H1 (cell line): ENCODE results near the gene DNAAF5. TPM values are rescaled to one million over a fixed set of nuclear protein-coding genes. Genes with fewer than 3 reads are reported as not detected.

ENCODE experiments used
- CTCF ChIA-PET: fragments of 300-600 bp; sonication (Branson Sonifier 250); formaldehyde crosslinking; loops from one replicate; lab custom pipeline; 2021; ENCODE audit not compliant: partially characterized antibody; lab: Charles Lee
- POLR2A ChIA-PET: fragments of 300-600 bp; sonication (Branson Sonifier 250); formaldehyde crosslinking; loops from one replicate; lab custom pipeline; 2021; ENCODE audit warnings: inconsistent platforms; ENCODE audit not compliant: partially characterized antibody; lab: Charles Lee
- DNase-seq, 2 experiments: peaks; one replicate each; pipeline versions ENCODE4 v3.0.0 to v3.0.0-alpha.2; 2010 to 2022; ENCODE audit warnings: low spot score in 2 of 2, low read depth in 1 of 2, mixed read lengths in 1 of 2
- FAIRE-seq: peaks from 2 replicates; lab custom pipeline; 2011; peaks lifted over from hg19 to GRCh38; lab: Jason Lieb, UNC
- H2AFZ ChIP-seq: 2 replicates; pipeline ENCODE4 v1.8.1; 2012; ENCODE audit warnings: low read length, inconsistent platforms
- H2AK5ac ChIP-seq: 2 replicates; pipeline ENCODE4 v1.6.1; 2013; ENCODE audit warnings: low read depth, low read length
- H2BK120ac ChIP-seq: replicated peaks from 2 replicates; pipeline ENCODE3; 2013; ENCODE audit warnings: low read depth, low read length, inconsistent platforms
- H2BK12ac ChIP-seq: 2 replicates; pipeline ENCODE4 v1.6.1; 2013; ENCODE audit warnings: low read depth, low read length
- H2BK15ac ChIP-seq: 2 replicates; pipeline ENCODE4 v1.6.1; 2013; ENCODE audit warnings: low read length
- H2BK20ac ChIP-seq: 2 replicates; pipeline ENCODE4 v1.6.1; 2013; ENCODE audit warnings: low read length
- H2BK5ac ChIP-seq: 2 replicates; pipeline ENCODE4 v1.6.1; 2013; ENCODE audit warnings: low read depth, low read length
- H3K14ac ChIP-seq: 2 replicates; pipeline ENCODE4 v1.6.1; 2013; ENCODE audit warnings: inconsistent platforms; ENCODE audit not compliant: insufficient read length
- H3K18ac ChIP-seq: 2 replicates; pipeline ENCODE4 v1.6.1; 2013; ENCODE audit warnings: low read length; ENCODE audit errors: extremely low read depth
- H3K23ac ChIP-seq: 2 replicates; pipeline ENCODE4 v1.6.1; 2013; ENCODE audit warnings: inconsistent platforms; ENCODE audit not compliant: insufficient read length
- H3K23me2 ChIP-seq: 2 replicates; pipeline ENCODE4 v1.6.1; 2013; ENCODE audit warnings: low read depth, low read length
- H3K27ac ChIP-seq: 2 replicates; pipeline ENCODE4 v1.6.1; 2011; ENCODE audit warnings: low read depth, low read length, inconsistent platforms
- H3K27me3 ChIP-seq, 4 experiments: replicated peaks in 1 of 4; 1 replicate in 1 of 4; 2 replicates in 3 of 4; pipeline versions ENCODE4 v1.6.1 to v1.8.1; 2011 to 2013; ENCODE audit warnings: low read length in 3 of 4, mild to moderate bottlenecking in 3 of 4, inconsistent platforms in 2 of 4, mixed read lengths in 2 of 4, moderate library complexity in 1 of 4; ENCODE audit not compliant: control insufficient read depth in 3 of 4, insufficient read depth in 3 of 4; ENCODE audit errors: extremely low read depth in 1 of 4
- H3K36me3 ChIP-seq, 4 experiments: 2 replicates each; pipeline versions ENCODE4 v1.6.1 to v1.8.1; 2011 to 2013; ENCODE audit warnings: mild to moderate bottlenecking in 4 of 4, low read length in 3 of 4, moderate library complexity in 2 of 4, control low read depth in 1 of 4, inconsistent platforms in 1 of 4; ENCODE audit not compliant: insufficient read depth in 4 of 4, control insufficient read depth in 2 of 4
- H3K4ac ChIP-seq: replicated peaks from 2 replicates; pipeline ENCODE3; 2013; ENCODE audit warnings: low read length, low read depth, mixed read lengths, inconsistent platforms; ENCODE audit not compliant: insufficient read length
- H3K4me1 ChIP-seq, 4 experiments: replicated peaks in 1 of 4; 1 replicate in 1 of 4; 2 replicates in 3 of 4; pipeline versions ENCODE4 v1.6.1 to v1.8.1; 2011 to 2013; ENCODE audit warnings: low read length in 3 of 4, inconsistent platforms in 2 of 4, mixed read lengths in 1 of 4; ENCODE audit not compliant: insufficient read depth in 4 of 4, control insufficient read depth in 3 of 4
- H3K4me2 ChIP-seq, 2 experiments: 2 replicates each; pipeline versions ENCODE4 v1.6.1 to v1.8.1; 2011 to 2013; ENCODE audit warnings: low read depth in 2 of 2, low read length in 2 of 2, control low read depth in 1 of 2, inconsistent platforms in 1 of 2, mild to moderate bottlenecking in 1 of 2; ENCODE audit not compliant: insufficient read depth in 1 of 2
- H3K4me3 ChIP-seq, 4 experiments: fragments of 200-600, 300-600 bp in 1 of 4; sonication (generic), shearing (Covaris generic), sonication (Bioruptor Twin) in 1 of 4; 2 replicates each; pipeline versions ENCODE4 v1.5.1 to v1.8.1; 2011 to 2016; ENCODE audit warnings: low read length in 4 of 4, low read depth in 3 of 4, control low read depth in 2 of 4, inconsistent platforms in 2 of 4, mild to moderate bottlenecking in 2 of 4, mixed read lengths in 1 of 4, moderate library complexity in 1 of 4; ENCODE audit not compliant: insufficient read depth in 2 of 4; ENCODE audit errors: extremely low read depth in 1 of 4
- H3K56ac ChIP-seq: replicated peaks from 2 replicates; pipeline ENCODE3; 2013; ENCODE audit warnings: low read depth, mild to moderate bottlenecking, mixed read lengths, low read length, inconsistent platforms; ENCODE audit not compliant: insufficient read length
- H3K79me1 ChIP-seq: 2 replicates; pipeline ENCODE4 v1.6.1; 2013; ENCODE audit warnings: low read depth, low read length, control low read depth
- H3K79me2 ChIP-seq, 2 experiments: 2 replicates each; pipeline versions ENCODE4 v1.6.1 to v1.8.1; 2012 to 2013; ENCODE audit warnings: low read length in 2 of 2, mild to moderate bottlenecking in 2 of 2, inconsistent platforms in 1 of 2; ENCODE audit not compliant: insufficient read depth in 2 of 2, control insufficient read depth in 1 of 2
- H3K9ac ChIP-seq, 4 experiments: replicated peaks in 1 of 4; 1 replicate in 1 of 4; 2 replicates in 3 of 4; pipeline versions ENCODE4 v1.6.1 to v1.8.1; 2011 to 2013; ENCODE audit warnings: low read depth in 3 of 4, low read length in 3 of 4, control low read depth in 2 of 4, mild to moderate bottlenecking in 2 of 4, moderate library complexity in 2 of 4, inconsistent platforms in 1 of 4; ENCODE audit errors: extremely low read depth in 1 of 4
- H3K9me3 ChIP-seq, 2 experiments: 2 replicates each; pipeline versions ENCODE4 v1.6.1 to v1.8.1; 2012 to 2013; ENCODE audit warnings: mild to moderate bottlenecking in 2 of 2, moderate library complexity in 2 of 2, control low read depth in 1 of 2, inconsistent platforms in 1 of 2, low read depth in 1 of 2, low read length in 1 of 2, mixed read lengths in 1 of 2; ENCODE audit not compliant: insufficient read depth in 2 of 2
- H4K20me1 ChIP-seq, 2 experiments: replicated peaks in 1 of 2; 2 replicates each; pipeline versions ENCODE3 to v1.8.1; 2011 to 2013; ENCODE audit warnings: inconsistent platforms in 2 of 2, low read length in 2 of 2, mild to moderate bottlenecking in 1 of 2; ENCODE audit not compliant: insufficient read depth in 2 of 2, control insufficient read depth in 1 of 2
- H4K5ac ChIP-seq: 2 replicates; pipeline ENCODE4 v1.6.1; 2013; ENCODE audit warnings: low read length, low read depth, mixed read lengths, inconsistent platforms; ENCODE audit not compliant: insufficient read length
- H4K8ac ChIP-seq: 2 replicates; pipeline ENCODE4 v1.8.0; 2013; ENCODE audit warnings: mild to moderate bottlenecking, moderate library complexity, low read length, inconsistent platforms; ENCODE audit not compliant: insufficient read depth; ENCODE audit errors: extremely low read depth
- H4K91ac ChIP-seq: replicated peaks from 2 replicates; pipeline ENCODE3; 2013; ENCODE audit warnings: low read length, mixed read lengths, inconsistent platforms; ENCODE audit not compliant: insufficient read length
- WGBS, 2 experiments: shearing (Covaris generic) in 1 of 2; methylation state at CpG; one replicate each; pipeline versions ENCODE4 v1.1.6 to v1.1.7; 2013 to 2015; ENCODE audit warnings: low lambda C conversion rate in 2 of 2, mixed read lengths in 2 of 2, inconsistent platforms in 1 of 2, low coverage in 1 of 2, missing lambda C conversion rate in 1 of 2; ENCODE audit not compliant: insufficient replicate concordance in 2 of 2, insufficient coverage in 1 of 2, insufficient read length in 1 of 2; ENCODE audit errors: extremely low coverage in 1 of 2, missing lambda C conversion rate in 1 of 2; 5-methylcytosine and 5-hydroxymethylcytosine counted together
- polyA plus RNA-seq, 7 experiments: library from polyadenylated mRNA; depleted of rRNA in 3 of 7; stranded (reverse) in 5 of 7; unstranded in 2 of 7; fragments of >200 nt in 5 of 7; fragments of 200-250 nt in 2 of 7; gene quantifications; 1 replicate in 5 of 7; 2 replicates in 1 of 7; 4 replicates in 1 of 7; pipeline versions ENCODE4 v1.2.1 to v1.2.3, GENCODE V29; 2011 to 2013; ENCODE audit warnings: missing spikeins in 2 of 7, mixed read lengths in 2 of 7
- total RNA-seq: library from RNA; stranded (reverse); fragmentation: NEBNext Ultra II Directional; extraction: Animal tissue kit (Norgen Biotek cat#: 25700); gene quantifications from 2 replicates; pipeline ENCODE4 v1.2.1, GENCODE V29; 2021

Gene DNAAF5
- total and polyA plus RNA-seq, 2 of the 8 experiments (the other 6 are each of a cell fraction or from before 2014, with no cell fraction given): 55.1 to 95.9 TPM

DNA sequence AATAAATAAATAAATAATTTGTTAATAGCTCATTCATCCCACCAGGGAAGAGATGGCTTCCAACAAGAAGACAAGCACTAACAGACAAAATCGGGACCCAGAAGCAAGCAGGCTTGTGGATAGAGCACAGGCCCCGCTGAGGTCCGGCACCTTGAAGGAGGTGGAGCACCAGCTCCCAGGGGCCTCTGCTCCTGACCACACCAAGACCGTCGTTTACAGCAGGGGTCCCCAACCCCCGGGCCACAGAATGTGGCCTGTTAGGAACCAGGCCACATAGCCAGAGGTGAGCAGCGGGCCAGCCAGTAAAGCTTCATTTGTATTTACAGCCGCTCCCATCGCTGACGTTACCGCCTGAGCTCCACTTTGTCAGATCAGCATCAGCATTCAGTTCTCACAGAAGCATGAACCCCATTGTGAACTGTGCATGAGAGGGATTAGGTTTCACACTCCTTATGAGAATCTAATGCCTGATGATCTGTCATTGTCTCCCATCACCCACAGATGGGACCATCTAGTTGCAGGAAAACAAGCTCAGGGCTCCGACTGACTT is 72.5 kb downstream of the DNAAF5 start:
- H4K20me1 ChIP-seq: no peaks in the 10 kb centered on the region
- no peaks in the 10 kb centered on the region for H3K79me1 ChIP-seq
- no peak overlapping the region for H3K56ac ChIP-seq
- POLR2A ChIA-PET: interaction anchor here (0.9 to 1.5 kb wide), 3 partner anchors 9 to 18 kb away, joined by 3 to 4 read pairs (median 3); no protein-coding TSS in a partner anchor
- no peak overlapping the region for H3K23ac ChIP-seq
- H2BK12ac ChIP-seq: no peak overlapping the region
- H3K4me2 ChIP-seq: no peak overlapping the region
- H3K36me3 ChIP-seq: no peaks in the 10 kb centered on the region
- DNase-seq (no peak), FAIRE-seq (no peak)
- H2BK20ac ChIP-seq: no peak overlapping the region
- H2BK5ac ChIP-seq: no peak overlapping the region
- no peak overlapping the region for H2AK5ac ChIP-seq
- H3K27me3 ChIP-seq: no peaks in the 10 kb centered on the region
- H4K5ac ChIP-seq: no peak overlapping the region
- H3K9me3 ChIP-seq: peaks cover 3 to 6% of the 10 kb centered on the region in 2 experiments; a peak in 2 of 4 replicates
- no peak overlapping the region for H3K4me3 ChIP-seq
- H2AFZ ChIP-seq: no peak overlapping the region
- no peaks in the 10 kb centered on the region for H3K4me1 ChIP-seq
- CTCF ChIA-PET: interaction anchor here (0.6 to 1.8 kb wide), 10 partner anchors 8 to 205 kb away, joined by 3 to 7 read pairs (median 3); no protein-coding TSS in a partner anchor
- no peaks in the 10 kb centered on the region for H3K23me2 ChIP-seq
- H3K4ac ChIP-seq: no peak overlapping the region
- H4K8ac ChIP-seq: no peak overlapping the region
- H3K27ac ChIP-seq: no peak overlapping the region
- no peak overlapping the region for H2BK120ac ChIP-seq
- no peak overlapping the region for H3K14ac ChIP-seq
- 96% methylated on average over 12 of the region's 12 CpGs; no CpG with 5 or more reads in 1 of the 2 experiments for WGBS, 2 experiments
- H3K18ac ChIP-seq: no peak overlapping the region
- no peak overlapping the region for H4K91ac ChIP-seq
- no peak overlapping the region for H3K9ac ChIP-seq
- no peak overlapping the region for H2BK15ac ChIP-seq
- H3K79me2 ChIP-seq: no peaks in the 10 kb centered on the region
